GM18870 (cell line): ENCODE data around the gene CEP83.

Experiments
- ATAC-seq: cut with Tn5 transposase; IDR thresholded peaks from one replicate; pipeline ENCODE4 v1.9.1; 2021; ENCODE audit warnings: moderate library complexity; ENCODE audit not compliant: unreplicated experiment

The CEP83 gene

DNA sequence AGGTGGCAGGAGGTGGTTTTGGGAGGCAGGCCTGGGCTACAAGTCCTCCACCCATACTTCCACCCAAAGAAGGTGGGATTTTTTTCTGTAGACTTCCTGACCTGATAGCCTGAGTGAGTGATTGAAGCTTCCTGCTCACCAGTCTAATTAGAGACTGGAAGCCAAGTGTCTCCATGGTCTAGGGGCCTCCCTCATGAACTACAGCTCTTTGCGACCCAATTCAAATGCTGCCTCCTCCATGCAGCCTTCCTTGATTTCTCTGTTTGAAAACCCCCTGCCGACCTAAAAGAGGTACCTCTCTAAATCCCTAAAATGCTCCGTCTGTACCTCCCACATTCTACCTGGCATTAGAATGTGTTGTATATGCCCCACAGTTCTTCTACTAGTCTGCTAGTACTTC is 186.4 kb downstream of the CEP83 start:
- ATAC-seq = no peak

DNA sequence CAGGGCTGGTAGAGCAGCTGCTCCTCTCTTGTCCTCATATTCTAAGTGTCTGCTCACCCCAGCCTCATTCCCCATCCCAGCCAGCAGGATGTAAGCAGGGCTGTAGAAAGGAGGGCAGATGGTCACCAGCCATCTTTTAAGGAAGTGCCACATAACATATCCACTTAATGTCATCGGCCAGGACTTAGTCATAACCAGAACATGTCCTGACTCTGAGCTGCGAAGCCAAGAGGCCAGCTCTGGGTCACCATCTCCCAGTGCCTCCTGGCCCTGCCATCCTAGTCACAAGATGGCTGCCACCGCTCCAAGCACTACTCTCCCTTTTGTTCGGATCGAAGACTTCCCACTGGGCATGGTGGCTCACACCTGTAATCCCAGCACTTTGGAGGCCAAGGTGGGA is 187.4 kb downstream of the CEP83 start:
- ATAC-seq = no peak

DNA sequence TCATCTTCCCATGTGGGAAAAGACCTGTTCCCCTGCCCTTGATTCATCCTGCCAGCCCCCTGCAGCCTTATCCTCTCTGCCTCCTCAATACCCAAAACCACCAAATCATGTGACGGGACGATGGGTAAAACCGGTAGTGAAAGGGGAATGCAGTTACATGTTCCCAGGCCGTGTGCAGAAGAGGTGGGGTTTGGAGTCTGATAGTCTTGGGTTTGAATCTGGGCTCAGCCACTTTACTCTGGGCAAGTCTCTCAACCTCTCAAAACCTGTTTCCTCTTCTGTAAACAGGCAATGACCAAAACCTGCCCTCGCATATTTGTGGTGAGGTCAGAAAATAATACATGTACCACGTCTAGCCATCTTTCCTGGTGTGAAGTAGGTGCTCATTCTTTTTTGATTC is 188.3 kb downstream of the CEP83 start:
- no peak for ATAC-seq

DNA sequence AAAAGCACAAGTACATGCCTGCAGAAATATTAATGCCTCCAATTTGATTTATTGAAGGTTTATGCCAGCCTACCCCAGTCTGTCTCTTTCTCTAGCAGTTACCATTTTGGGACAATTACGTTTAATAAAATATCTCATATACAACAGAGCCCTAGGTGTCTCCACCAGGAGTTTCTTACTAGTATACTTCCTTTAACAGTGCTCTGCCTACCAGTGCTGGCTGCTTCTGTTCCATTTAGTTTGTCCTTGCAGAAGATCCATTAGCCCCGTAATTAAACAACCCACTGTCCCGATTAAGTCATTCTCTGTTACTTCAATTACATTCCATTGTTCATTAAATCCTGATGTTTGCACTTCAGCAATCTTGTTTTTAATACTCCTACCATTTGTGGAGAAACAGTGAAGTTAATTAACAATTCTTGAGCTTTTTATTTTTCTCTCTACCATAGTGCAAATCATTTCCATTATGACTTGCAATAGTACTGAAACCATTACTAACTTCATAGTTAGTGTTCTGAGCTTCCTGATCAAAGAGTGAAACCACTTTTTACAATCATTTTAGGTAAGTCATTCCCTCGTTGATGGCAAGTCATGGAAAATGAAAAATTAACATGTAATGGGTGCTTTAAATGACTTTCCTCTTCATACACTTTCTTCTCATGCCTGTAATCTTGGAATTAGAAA is 190.2 kb downstream of the CEP83 start:
- peak; percentile 55 for ATAC-seq

DNA sequence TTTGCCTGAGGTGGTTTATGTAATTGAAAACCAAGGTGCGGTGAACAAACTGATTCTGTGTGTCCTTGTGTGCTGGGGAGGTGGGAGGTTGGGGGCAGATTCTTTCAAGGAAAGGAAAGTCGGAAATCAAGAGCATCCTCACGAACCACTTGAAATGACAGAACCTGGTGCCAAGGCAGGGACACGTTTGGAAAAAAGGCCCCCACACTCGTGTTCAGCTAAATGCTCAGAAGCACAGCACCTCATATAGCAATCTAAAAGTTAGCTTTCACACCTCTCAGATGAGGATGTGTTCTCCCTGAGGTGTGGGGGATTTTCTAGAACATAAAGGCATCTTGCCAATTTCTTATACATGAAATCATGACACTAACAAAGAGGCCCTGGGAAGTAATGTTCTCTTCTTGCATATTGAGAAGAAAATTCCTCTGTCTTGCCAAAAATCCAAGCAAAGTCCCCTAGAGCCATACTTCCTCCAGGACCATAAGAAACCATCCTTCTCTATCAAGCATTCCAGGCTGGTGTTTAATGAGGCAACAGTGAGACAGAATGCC is 191.7 kb downstream of the CEP83 start:
- ATAC-seq = no peak

DNA sequence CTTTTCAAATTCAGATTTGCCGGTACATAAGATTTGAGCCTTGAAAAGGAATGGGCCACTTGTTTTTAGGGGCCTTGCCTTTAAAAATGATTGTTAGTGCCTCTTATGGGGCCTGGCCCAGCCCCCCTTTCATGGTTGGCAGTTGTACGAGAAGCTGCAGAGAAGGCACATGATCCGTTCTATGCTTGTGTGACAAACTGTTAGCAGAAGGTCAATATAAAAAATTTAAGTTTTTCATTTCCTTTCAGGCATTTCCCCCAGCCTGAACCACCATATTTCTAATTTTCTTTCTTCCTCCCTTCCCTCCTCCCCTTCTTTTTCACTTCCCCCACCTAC is 192.2 kb downstream of the CEP83 start:
- ATAC-seq = no peak

DNA sequence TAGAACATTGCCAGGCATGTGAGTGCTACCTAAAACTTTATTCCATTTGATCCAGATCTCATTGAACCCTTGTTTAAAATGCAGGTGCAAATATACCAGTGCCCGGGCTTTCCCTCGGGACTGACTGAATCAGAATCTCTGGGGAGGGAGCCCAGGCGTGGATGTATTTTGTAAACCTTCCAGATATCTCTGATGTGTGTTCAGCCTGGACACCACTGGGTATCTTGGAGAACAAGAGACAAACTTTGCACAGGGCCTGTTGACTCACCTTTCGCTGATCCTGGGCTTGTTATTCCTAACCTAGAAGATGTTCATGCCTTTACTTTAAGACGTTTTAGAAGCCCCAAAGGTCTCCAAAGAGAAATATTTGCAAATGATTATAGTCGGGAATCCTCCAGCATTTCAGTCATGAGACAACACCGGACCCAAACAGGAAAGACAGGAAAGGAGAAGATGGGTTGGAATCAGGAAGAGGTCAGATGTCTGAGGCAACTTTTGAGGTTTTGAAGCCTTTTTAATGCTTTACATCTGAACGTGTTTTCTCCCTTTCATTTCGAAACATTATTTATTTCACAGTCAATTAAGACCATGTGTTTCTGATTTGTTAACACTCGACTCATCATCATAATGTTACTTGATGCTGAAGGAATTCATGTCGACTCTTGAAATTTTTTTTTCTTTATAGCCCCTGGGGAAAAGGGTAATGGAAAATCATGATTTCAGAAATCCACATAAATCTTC is 192.7 kb downstream of the CEP83 start:
- no peak for ATAC-seq

DNA sequence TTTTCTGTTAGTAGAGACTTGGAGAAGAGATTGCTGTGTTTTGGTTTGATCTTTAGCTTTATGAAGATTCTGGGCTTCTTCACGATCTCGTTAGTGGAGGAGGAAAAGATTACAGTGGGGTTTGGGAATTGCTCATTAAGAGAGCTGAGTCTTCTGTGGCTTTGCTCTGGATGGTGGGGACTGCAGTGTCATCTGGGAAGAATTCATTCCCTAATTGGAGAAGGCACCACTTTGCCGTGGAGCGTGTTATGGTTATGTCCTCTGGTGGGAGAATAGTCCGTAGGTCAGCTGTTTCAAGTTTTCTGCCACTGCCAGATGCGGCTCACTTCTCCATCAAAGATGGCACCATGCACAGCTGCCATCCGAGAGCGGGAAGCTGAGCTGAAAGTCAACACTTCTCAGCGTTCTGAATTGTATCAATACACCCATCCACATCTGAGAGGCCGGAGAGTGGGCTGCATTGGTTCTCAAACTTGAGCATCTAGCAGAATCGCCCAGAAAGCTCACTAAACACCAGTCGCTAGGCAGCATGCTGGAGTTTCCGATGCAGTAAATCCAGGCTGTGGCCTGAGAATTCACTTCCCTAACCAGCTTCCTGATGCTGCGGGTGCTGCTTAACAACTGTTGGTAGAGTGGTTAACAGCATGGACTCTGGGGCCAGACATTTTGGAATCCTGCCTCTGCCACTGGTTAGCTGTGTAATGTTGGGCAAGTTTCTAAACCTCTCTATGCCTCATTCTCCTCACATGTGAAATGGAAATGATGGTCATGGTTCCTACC is 193.5 kb downstream of the CEP83 start:
- no peak for ATAC-seq

DNA sequence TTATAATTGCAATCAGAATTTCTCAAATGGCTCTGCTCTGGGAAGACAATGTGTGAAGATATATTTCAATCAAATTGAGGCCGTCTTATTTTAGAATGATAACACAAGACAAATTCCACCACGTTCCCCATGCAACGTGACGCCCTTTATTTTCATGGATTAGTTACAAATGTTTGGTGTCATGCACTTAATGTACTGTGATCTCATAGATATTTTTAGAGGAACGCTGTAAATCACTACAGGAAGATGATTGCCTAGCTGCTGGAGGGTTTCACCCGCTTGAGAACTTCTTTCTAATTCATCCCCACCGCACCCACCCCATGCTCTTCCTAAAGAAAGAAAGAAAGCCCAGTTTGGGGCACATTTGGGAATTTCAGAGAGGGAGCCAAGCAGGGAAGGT is 194.1 kb downstream of the CEP83 start:
- ATAC-seq = no peak

DNA sequence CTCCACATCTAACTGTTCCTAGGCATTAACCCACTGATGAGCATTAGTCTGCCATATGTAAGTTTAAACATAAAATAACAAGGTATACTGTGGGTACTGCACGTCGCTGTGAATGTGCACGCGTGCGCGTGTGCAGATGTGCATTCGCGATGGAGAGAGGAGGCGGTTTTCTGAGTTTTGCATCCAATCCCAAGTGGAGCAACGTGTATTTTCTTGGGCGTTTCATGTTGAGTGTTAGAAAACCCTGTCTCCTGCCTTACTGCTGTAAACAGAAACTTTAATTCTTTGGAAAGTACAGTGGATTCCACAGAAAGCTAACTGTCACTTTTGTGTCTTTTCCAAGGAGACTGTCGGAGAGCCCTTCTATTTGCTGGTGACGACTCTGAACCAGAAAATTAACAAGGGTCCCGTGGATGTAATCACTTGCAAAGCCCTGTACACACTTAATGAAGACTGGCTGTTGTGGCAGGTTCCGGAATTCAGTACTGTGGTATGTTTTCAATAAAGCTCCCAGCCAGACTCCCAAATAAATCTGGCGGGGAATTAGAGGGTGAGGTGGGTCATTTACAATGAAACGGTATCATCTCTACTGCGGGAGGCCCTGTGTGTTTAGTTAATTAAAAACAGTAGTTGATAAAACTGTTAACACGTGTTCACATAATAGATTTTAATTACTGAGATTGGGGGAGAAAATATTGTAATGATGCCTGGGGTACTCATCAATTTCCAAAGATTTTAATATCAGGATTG is 194.8 kb downstream of the CEP83 start:
- ATAC-seq = no peak

DNA sequence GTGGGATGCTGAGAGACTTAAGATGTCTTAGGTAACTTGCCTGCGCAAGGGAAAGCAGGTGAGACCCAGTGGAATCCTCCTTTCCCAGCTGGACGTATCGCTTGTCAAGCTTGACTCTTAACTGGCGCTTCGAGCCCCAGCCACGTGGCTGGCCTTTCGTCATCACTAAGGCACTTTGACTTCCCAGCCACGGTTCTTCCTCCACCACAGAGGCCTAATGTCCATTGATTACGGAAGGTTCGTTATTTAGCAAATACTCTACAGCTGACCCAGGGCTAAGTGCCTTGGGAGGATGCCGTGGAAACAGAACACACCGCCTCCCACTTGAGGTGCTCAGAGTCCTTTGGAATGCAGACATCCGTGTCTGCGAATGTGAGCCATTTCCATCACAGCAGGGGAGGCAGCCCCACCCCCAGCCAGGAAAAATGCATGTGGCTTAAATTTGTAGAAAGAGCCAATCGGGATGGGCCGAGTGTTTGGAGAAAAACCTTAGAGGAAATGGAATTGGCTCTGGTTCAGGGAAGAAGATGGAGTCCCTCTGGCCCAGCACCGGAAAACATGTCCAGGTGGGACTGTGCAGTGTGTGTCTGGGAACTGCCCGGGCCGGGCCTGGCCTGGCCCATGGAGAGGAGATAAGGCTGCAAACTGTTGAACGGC is 195.6 kb downstream of the CEP83 start:
- no peak for ATAC-seq

DNA sequence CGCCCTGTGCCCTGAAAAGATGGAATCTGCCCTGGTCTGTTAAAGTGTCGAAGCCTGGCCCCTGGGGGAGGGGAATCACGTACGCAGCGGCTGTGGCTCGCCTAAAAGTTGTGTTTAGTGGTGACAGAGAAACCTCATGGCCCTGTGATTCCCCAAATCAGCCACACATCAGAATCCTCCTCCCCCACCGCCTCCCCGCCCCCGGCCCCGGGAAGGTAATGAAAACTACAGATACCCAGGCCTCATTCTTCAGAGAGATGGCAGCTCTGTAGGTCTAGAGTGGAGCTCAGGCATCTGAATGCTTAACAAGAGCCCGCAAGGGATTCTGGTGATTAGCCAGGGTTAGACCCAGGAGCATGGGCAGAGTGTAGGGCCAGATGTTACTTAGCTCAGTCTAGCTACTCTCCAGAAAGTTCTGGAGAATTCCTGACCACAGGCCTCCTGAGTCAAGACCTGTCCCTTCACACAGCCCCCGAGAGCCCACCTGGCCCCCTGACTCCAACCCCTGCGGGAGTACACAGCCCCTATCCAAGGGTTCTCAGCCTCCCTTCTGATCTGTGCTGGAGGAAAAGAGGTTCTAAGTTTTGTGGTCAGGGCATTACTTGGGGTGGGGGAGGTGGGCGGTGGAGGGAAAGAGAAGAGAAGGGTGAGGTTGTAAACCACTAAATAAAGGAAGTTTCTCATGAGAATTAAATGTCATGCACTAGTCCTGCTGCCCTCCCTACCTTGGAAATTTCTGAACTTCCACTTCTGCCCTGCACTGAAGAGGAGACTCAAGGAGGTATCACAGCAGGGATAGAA is 196.5 kb downstream of the CEP83 start:
- peak; percentile 37 for ATAC-seq

DNA sequence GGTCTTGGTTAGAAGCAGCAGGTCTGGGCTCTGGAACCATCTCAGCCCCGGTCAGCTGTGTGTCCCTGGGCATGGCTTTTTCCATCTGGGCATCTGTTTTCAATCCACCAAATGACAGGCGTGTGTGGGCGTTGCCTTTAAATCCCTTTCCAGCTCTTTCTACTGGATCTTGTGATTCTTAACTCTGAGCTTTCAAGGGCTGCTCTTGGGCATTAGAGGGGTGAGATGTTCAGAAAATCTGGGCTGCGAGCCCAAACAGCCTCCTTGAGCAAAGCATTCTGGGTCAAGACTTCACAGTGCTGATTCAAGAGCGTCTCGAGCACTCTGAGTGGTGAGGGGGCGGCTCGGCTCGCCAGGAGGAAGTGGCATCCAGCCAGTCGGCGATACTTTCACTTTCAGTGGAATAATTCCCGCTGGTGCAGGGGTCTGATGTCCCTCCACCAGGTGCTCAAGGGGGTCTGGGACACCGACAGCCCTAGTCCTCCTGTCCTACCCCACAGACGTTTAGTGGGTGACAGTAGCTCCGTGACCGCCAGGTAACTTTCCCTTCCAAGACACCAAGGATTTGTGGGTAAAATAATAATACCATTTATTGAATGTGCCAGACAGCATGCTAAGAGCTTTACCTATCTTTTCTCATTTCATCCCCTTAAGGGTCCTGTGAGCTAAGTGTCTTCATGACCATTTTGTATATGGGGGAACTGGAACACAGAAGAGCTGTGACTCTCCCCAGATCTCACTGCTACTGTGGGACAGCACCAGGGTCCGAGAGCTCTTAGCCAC is 197.2 kb downstream of the CEP83 start:
- peak; percentile 39 for ATAC-seq

DNA sequence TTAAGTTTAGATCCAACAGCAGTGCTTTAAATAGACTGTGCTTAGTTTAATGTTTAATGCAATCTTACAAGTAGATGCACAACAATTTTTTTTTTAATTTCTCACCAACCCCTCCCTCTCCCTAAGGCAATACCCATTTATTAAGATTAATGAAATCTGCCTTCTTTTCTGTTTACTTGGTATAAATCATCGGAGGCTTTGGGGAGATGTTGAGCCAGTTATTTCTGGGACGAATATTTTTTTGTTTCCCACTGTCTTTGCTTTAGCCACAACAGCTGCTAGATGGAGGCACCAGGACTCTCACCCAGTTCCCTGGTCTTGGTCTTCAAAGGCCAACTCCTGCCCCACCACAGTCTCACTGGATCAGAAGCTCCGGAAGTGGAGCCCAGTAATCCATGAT is 197.9 kb downstream of the CEP83 start:
- no peak for ATAC-seq

DNA sequence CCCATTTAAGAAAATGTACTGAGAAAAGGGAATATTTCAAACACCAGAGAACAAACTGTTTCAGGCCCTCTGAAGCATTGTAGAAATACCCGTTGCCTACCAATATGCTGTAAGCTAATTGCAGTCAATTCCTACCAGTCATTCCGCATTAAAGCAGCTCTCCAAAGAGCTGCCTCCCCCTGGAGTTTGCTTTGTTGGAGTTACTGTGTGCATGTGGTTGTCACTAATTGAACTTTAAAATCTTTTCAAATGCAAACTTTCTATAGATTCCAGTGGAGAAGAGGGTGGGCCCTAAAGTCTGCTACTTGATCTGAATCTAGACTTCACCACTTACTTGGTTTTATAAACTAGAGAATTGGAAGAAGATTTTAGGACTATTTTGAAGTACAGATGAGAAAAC is 198.5 kb downstream of the CEP83 start:
- no peak for ATAC-seq

DNA sequence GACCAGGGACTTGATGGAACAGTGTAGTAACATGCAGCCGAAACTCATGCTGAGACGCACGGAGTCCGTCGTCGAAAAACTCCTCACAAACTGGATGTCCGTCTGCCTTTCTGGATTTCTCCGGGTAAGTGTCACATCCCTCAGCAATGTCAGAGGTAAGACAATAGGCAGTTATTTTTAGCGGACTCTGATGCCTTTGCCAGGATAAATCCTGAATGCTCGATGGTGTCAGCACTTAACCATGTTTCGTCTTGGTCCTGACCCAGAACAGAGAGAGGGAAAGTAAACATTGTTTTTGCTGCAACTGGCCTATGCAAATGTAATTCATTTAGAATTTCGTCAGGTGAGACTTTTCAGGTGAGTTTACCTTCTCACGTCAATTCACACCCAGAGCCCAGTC is 198.9 kb downstream of the CEP83 start:
- ATAC-seq = no peak

DNA sequence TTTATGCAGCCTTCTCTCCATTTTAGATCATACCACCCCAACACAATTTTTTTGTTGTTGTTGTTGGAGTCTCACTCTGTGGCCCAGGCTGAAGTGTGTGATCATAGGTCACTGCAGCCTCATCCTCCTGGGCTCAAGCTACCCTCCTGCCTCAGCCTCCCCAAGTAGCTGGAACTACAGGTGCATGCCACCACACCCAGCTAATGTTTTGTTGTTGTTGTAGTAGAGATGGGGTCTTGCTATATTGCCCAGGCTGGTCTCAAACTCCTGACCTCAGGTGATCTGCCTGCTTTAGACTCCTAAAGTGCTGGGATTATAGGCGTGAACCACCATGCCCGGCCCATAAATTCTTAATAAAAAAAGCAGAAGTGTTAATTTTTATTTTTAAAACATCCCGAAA is 199.7 kb downstream of the CEP83 start:
- no peak for ATAC-seq

DNA sequence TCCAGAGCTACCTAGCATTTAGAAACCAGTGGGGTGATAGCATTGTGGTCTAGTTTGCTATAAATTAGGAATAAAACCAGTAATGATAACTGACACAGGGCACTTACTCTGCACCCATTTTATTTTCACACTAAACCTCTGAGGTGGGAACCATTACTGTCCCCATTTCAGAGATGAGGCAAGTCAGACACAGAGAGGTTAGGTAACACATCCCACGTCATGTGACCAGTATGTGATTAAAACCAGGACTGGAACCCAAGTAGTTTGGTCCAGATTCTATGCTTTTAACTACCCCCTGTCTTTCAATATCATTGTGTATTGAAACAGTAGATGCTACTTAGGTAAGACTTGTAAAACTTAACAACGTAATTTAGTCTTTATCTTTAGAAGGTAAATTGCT is 201.1 kb downstream of the CEP83 start:
- ATAC-seq = no peak
